Stimulated activated CD8-positive, alpha-beta memory T cell treated with anti-CD3 and anti-CD28 coated beads, Interleukin-7, amount 100 ng/mL, for 1 hour (primary cell): ENCODE measurements around the gene POLRMT.
A peak's percentile ranks its signal among the peaks of the same experiment; 100 is the strongest.

Source experiments
- DNase-seq, 2 donors: peaks; one replicate each; pipeline ENCODE4 v3.0.0-alpha.2; 2020; ENCODE audit warnings: low read depth in 2 of 2

The POLRMT gene

DNA sequence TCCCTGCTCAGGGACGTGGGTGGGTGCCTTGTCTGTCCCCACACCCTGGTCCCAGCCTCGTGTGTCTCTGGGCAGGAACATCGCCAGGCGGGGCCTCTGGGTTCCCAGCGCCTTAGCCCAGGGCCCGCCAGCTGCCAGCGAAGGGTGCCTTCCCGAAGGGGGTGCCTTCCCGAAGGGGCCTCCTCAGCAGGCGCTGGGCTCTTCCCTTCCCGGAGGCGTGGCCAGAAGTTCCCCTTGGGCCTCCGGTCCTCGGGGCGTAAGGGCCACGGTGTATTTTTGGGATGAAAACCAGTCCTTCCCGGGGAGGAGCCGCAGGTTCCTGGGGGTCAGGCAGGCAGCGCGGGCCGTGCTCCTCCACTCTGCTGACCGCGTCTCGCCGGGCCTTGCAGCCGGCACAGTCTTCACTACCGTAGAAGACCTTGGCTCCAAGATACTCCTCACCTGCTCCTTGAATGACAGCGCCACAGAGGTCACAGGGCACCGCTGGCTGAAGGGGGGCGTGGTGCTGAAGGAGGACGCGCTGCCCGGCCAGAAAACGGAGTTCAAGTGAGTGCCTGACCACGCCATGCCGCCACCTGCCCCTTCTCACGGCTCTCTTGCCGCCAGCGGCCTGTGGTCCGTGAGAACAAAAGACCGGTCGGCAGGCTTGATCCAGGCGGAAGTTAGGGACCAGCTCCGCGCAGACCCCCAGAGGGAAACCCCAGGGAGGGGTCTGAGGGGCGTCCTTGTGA lies 54.1 kb downstream of the POLRMT start:
- no peak for DNase-seq

DNA sequence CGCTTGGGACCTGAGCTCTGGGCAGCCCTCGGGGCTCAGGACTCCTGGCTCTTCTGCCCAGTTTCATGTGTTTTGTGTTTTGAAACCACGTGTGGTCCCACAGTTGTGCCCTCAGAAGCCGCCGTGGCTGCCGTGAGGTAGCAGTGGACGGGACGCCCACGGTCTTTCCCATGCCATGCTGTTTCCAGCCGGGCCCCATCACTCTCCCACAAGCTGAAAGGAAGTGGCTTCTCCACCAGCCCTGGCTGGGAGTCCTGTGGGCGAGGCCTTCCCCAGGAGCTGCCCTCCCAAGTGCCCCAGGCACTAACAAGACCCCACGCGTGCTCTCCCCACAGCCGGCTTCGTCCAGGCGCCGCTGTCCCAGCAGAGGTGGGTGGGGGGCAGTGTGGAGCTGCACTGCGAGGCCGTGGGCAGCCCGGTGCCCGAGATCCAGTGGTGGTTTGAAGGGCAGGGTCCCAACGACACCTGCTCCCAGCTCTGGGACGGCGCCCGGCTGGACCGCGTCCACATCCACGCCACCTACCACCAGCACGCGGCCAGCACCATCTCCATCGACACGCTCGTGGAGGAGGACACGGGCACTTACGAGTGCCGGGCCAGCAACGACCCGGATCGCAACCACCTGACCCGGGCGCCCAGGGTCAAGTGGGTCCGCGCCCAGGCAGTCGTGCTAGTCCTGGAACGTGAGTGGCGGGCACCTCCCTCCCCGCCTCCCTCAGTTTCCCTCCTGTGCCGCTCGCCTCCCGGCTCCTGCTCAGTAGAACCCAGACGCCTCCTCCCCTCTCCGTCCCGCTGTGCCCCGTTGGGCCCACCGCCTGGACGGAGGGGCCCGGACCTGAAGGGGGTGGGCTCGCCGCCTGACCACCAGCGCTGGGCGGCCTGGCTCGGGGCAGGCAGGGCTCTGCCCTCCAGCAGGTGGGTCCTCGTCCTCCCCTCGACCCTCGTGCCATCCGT lies 55.6 kb downstream of the POLRMT start:
- DNase-seq = no peak

DNA sequence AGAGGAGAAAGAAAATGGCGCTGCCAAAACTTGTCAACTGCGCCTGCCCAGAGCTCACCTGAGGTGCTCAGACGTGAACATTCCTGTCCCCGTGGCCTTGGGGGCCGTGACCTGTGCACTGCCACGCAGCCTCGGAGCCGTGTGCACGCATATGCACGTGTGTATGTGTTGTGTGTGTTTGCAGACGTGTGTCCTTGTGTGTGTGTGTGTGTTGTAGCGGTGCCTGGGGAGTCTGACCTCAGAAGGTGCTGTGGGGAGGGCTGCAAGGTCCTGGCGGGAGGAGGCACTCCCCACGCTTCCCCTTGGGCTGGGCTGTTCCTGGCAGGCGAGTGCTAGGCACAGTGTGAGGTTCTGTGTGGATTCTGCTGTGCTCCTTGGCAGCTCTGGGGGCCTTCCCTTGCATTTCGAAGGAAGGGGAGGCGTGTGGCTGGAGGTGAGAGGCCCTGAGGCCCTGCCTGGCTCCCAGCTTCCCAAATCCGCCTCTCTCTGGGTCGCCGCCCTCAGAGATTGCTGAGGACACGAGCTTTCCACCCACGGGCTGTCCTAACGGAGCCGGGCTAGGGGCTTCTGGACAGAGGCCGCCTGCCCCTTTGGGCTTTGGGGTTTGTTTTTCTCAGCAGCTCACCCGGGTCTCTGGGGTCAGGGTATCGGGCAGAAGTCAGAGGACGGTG lies 56.4 kb downstream of the POLRMT start:
- DNase-seq = no peak

DNA sequence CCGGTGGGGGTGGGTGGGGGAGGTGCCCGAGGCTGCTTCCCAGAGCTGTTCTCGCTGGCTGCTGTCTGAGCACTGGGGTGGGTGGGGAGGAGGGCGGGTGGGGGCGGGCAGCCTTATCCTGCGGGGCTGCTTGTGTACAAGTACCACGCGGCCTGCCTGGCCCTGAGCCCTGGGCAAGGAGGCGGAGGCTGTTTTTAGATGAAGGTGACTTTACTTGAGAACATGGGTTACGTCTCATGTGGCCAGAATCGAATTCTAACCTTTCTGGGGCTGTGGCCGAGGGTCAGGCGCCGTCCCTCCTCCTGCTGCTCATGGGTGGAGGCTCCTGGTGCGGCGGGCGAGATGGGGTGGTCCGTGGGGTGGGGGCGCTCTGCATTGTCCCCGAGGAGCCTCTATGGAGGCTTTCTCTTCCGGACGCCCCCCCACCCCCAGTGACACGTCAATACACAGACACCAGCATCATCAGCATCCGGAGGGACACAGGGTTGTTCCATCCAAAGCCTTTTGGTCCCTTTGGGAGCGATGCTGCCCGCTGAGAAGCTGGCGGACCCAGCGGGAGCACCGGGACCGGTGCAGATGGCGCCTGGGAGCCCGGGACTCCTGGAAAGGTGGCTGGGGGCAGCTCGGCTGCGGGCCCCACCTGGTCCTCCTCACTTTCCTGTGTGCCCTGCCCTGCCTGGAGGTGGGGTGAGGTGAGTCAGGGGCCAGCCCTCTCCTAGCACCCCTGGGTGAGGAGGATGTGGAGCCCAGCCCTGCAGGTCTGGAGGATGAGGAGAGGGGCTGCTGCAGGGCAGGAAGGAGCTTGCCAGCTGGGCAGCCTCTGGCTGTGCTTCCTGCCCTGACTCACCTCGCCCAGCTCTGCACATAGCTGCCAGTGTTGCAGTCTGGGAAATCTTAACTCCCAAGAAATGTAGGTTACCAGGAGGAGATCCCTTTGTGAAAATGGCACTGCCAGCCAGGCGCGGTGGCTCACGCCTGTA lies 57.5 kb downstream of the POLRMT start:
- DNase-seq = no peak

DNA sequence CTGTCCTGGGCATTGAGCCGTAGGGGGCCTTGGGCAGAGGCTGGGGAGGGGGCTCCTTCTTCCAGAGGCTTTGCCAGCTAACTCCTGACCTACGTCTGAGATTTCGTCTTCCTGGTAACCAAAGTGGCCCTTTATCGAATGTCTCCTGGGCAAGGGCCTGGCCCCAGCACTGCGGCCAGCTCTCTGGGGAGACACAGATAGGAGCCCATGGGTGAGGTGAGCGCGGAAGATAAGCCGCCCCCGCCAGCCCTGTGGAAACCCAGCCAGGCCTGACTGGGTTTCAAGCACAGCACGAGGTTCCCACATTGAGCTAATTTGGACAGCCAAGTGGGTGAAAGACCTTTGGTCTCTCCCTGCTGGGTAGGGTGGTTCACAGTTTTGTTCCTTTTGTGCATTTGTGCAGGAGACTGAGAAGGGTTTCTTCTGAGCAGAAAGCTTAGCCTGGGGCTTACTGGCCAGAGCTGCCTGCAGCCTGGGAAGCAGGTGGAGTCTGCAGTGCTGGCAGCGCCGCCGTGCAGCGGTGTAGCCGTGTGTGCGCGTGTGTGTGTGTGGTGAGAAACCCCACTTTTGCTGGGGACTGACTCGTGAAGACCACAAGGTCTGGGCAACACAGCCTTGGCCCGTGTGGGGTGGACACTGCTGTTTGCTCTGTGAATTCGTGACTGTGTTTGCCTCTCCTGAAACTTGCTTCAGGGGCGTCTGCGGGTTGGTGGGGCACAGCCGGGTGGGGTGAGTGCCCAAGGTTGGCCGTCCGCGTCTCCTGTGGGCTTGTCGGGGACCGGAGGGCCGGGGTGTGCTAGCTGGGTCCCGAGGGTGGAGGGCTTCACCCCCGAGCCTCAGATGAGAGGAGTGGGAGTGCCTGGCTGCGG lies 58.4 kb downstream of the POLRMT start:
- DNase-seq = no peak

DNA sequence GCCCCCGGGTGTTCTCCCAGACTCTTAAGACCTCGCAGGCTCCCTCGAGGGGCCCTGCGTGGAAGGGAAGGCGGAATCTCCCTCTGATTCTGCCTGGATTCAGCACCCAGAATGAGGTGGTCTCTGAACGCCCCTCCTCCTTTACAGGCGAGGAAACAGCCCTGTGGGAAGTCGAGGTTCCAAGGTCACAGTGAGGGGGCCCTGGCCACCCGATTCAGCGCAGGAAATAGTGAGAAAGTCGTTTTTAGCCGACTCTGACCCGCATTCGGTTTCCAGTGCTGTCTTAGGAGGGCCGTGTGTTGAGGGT lies 59.9 kb downstream of the POLRMT start:
- DNase-seq = no peak

DNA sequence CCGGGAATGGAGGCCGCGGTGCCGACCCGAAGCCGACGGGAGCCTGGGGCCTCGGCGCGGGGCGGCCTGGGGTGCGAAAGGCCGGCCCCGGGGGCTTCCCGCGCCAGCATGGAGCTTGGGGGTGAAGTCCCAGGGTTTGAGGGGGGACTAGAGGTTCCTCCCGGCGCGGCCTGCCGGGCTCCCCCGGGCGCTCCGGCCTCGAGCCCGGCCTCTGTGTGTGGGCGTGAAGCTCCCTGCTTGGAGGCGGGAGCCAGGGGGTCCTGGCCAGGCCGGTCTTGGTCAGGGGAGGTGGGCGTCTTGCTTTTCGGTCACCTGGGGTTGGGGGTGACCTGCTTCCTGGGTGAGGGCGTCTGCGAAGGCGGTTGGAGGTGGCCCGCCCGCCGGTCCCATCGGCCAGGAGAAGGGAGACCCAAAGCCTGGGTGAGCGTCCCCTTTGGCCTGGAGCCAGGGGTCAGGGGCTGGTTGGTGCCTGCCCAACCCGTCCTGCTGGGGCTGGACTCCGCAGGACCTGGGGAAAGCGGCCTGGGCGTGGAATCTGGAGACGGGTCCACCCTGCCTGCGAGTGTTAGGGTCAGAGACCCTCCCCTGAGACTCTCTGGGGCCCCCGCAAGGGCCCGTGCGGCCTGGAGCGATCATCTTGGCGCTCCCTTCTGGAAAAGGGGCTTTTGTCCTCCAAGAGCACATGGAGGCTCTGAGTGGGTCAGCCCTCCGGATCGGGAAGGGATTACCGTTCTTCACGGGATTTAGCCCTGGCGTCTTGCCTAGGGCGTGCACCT lies 60.4 kb downstream of the POLRMT start:
- no peak for DNase-seq

DNA sequence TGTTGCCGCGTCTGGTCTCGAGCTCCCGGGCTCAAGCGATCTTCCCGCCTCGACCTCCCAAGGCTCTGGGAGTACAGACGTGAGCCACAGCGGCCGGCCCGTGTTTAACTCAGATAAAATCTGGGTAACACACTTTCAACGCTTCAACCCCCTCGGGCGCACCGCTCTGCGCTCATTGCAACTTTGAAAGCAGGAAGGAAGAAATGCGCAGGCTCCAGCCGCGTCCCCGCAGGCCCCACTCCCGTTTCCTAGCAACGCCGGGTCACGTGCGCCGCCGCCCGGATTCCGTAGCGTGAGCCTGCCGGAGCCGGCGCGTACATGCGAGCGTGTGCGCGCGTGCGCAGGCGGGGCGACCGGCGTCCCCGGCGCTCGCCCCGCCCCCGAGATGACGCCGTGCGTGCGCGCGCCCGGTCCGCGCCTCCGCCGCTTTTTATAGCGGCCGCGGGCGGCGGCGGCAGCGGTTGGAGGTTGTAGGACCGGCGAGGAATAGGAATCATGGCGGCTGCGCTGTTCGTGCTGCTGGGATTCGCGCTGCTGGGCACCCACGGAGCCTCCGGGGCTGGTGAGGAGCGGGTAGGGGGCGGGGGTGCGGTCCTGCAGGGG lies 61.1 kb downstream of the POLRMT start, which contains the start of gene BSG:
Gene BSG (plus strand): TSS at position 457 of the 603 bp plus-strand sequence. CDS start 39 bp downstream, at position 496.
- peak; percentile 96 to 97 for DNase-seq

DNA sequence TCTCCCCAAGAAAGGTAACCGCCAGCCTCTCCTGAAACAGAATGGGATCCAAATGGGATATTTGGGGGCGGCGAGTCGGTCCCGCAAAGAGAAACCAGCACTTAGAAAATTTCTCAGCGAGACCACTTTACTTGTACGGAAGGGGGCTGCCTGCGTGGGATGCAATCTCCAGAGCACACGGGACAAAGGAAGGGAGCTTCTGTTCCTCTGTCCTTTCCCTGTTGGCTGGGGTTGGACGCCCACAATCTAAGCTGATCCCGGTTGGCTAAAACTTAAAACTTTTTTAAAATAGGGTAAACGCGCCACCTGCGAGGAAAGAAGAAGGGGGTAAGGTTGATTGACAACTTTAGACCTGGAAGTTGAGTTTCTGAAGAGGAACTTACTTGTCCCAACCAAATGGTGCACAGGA lies 61.8 kb downstream of the POLRMT start:
- no peak for DNase-seq

DNA sequence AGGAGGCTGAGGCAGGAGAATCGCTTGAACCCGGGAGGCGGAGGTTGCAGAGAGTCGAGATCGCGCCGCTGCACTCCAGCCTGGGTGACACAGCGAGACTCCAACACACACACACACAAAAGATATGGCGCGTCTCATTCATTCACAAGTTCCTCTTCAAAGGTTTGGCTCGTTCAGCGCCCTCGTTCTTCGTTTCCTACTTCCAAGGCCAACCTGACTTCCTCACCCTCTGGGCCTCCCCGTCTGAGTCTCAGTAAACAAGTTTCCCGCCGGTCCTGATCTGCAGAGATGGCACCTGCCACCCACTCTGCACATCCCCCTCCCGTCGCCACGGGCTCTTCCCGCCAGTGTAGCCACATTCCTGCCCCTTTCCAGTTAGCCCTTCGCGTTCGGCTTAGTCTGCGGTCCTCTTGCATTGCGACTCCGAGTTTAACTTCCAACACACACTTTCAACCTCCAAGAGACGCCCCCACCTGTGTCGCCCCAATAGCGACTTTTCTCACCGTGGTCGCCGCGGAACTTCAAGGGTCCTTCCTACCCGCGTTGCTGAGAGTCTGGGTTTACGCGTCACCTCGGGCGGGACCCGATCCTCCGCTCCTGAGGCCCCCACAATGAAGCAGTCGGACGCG lies 62.3 kb downstream of the POLRMT start:
- DNase-seq = no peak

DNA sequence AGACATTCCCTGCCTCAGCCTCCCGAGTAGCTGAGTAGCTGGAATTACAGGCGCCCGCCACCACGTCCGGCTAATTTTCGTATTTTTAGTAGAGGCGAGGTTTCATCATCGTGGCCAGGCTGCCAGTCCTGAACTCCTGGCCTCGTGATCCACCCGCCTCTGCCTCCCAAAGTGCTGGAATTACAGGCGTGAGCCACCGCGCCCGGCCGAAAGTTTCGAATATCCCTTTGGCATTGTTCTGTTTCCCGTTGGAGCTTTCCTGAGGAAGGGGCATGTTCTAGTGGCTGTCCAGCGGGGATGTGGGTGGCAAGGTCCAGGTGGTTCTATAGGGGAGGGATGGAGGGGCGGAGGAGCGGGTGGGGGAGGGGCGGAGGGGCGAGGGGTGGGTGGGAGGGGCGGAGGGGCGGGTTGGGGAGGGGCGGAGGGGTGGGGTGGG lies 63.1 kb downstream of the POLRMT start:
- DNase-seq = no peak

DNA sequence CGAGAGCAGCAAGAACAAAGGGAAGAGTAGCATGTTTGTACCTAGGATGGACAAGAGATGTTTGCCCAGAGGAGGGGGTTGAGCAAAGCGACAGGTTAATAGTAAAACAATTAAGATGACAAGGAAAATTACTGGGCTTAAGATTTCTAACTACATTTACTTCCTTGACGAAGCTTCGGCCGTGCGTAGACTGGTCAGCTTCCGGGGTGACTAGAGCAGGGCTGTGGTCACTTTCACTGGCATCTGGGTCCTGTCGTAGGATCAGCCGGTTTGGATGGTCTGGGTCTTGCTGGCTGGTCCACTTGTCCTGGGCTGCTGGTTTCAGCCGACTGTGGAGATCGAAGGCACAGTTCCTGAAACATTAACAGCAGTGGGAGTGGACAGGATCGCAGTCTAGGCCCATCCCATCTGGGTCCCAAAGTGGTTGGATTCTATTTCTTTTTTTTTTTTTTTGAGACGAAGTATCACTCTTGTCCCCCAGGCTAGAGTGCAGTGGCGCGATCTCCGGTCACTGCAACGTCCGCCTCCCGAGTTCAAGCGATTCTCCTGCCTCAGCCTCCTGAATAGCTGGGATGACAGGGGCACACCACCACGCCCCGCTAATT lies 65.9 kb downstream of the POLRMT start:
- DNase-seq = no peak
